Measurements from ENCODE around the gene URB2. TPM values are rescaled to one million over a fixed set of nuclear protein-coding genes. Genes with fewer than 3 reads are reported as not detected.

URB2 gene
- total and polyA plus RNA-seq, 2 of the 13 experiments (the other 11 are each of a cell fraction or from before 2014, with no cell fraction given) = 4.0 to 17.6 TPM

DNA sequence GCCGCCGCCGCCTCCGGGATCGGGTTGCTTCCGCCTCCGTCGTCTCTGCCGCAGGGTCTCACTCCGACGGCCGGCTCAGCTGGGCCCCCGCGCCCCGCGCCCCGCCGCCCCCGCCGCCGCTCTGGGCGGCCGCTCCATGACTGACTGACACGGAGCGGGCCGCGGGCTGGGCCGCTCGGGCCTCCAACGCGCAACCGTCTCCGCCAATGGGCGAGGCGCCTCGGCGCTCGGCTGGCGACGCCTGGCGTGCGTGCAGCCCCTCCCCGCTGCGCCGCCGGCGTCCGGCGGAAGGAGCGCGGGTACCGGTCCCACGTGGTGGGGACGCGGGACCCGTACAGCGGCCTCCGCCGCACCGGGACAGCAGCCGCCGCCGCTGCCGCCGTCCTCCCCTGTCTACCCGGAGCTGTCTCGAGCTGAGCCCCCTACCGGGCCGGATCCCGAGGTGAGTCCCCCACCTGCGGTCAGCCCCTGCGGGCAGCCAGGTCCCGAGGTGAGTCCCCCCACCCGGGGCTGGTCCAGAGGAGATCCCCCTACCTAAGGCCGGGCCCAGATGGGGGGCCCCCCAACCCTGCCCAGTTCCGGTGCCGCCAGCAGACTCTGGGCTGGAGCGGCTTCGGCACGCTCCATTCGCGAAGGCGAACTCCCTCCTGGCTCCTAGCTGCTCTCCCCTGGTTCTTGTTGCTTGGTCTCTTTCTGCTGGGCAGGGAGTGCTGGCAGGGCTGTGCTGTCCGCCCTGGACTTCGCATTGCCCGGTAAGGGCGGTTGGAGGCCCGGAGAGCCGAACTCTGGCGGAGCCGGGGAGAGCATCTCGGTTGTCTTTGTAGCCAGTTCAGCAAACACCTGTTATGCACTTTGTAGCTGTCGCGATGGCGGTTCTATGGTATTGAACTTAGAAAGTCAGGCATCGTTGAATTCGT lies at the start of gene URB2, which contains the start of gene TAF5L (continued):
- TF ChIP-seq, protein P1, sequence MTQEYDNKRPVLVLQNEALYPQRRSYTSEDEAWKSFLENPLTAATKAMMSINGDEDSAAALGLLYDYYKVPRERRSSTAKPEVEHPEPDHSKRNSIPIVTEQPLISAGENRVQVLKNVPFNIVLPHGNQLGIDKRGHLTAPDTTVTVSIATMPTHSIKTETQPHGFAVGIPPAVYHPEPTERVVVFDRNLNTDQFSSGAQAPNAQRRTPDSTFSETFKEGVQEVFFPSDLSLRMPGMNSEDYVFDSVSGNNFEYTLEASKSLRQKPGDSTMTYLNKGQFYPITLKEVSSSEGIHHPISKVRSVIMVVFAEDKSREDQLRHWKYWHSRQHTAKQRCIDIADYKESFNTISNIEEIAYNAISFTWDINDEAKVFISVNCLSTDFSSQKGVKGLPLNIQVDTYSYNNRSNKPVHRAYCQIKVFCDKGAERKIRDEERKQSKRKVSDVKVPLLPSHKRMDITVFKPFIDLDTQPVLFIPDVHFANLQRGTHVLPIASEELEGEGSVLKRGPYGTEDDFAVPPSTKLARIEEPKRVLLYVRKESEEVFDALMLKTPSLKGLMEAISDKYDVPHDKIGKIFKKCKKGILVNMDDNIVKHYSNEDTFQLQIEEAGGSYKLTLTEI (CRISPR knock-in tag; conservative IDR thresholded peaks at IDR 0.05) = no peak
- TF ChIP-seq ATF7 (IDR thresholded peaks at IDR 0.05) (no peak), ATF7 (CRISPR knock-in tag; IDR thresholded peaks at IDR 0.05) (no peak), NFE2L1 (CRISPR knock-in tag; IDR thresholded peaks at IDR 0.05; ENCODE audit: borderline replicate concordance) (0 out of 2 replicates have a peak, but pooled peaks have one; percentile 65), GATAD2A (CRISPR knock-in tag; IDR thresholded peaks at IDR 0.05) (no peak), ONECUT2 (CRISPR knock-in tag; IDR thresholded peaks at IDR 0.05) (no peak), ZNF83 (CRISPR knock-in tag; IDR thresholded peaks at IDR 0.05; ENCODE audit: borderline replicate concordance) (no peak), ZNF547 (CRISPR knock-in tag; IDR thresholded peaks at IDR 0.05) (peak; percentile 61), RFX5 (IDR thresholded peaks at IDR 0.05; ENCODE audit: low read depth, low read length) (peak; percentile 52; the same call in 1 of the 2 replicates), ZNF33B (CRISPR knock-in tag; IDR thresholded peaks at IDR 0.05) (peak; percentile 66; the same call in 1 of the 2 replicates)
- TF ChIP-seq, protein P2, sequence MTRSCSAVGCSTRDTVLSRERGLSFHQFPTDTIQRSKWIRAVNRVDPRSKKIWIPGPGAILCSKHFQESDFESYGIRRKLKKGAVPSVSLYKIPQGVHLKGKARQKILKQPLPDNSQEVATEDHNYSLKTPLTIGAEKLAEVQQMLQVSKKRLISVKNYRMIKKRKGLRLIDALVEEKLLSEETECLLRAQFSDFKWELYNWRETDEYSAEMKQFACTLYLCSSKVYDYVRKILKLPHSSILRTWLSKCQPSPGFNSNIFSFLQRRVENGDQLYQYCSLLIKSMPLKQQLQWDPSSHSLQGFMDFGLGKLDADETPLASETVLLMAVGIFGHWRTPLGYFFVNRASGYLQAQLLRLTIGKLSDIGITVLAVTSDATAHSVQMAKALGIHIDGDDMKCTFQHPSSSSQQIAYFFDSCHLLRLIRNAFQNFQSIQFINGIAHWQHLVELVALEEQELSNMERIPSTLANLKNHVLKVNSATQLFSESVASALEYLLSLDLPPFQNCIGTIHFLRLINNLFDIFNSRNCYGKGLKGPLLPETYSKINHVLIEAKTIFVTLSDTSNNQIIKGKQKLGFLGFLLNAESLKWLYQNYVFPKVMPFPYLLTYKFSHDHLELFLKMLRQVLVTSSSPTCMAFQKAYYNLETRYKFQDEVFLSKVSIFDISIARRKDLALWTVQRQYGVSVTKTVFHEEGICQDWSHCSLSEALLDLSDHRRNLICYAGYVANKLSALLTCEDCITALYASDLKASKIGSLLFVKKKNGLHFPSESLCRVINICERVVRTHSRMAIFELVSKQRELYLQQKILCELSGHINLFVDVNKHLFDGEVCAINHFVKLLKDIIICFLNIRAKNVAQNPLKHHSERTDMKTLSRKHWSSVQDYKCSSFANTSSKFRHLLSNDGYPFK (CRISPR knock-in tag; IDR thresholded peaks at IDR 0.05; ENCODE audit: borderline replicate concordance) = peak; percentile 59; the same call in 1 of the 2 replicates
- TF ChIP-seq, protein P3, sequence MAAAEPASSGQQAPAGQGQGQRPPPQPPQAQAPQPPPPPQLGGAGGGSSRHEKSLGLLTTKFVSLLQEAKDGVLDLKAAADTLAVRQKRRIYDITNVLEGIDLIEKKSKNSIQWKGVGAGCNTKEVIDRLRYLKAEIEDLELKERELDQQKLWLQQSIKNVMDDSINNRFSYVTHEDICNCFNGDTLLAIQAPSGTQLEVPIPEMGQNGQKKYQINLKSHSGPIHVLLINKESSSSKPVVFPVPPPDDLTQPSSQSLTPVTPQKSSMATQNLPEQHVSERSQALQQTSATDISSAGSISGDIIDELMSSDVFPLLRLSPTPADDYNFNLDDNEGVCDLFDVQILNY (CRISPR knock-in tag; conservative IDR thresholded peaks at IDR 0.05) = no peak
- TF ChIP-seq, protein P4, sequence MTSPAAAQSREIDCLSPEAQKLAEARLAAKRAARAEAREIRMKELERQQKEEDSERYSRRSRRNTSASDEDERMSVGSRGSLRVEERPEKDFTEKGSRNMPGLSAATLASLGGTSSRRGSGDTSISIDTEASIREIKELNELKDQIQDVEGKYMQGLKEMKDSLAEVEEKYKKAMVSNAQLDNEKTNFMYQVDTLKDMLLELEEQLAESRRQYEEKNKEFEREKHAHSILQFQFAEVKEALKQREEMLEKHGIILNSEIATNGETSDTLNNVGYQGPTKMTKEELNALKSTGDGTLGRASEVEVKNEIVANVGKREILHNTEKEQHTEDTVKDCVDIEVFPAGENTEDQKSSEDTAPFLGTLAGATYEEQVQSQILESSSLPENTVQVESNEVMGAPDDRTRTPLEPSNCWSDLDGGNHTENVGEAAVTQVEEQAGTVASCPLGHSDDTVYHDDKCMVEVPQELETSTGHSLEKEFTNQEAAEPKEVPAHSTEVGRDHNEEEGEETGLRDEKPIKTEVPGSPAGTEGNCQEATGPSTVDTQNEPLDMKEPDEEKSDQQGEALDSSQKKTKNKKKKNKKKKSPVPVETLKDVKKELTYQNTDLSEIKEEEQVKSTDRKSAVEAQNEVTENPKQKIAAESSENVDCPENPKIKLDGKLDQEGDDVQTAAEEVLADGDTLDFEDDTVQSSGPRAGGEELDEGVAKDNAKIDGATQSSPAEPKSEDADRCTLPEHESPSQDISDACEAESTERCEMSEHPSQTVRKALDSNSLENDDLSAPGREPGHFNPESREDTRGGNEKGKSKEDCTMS (CRISPR knock-in tag; conservative IDR thresholded peaks at IDR 0.05) = no peak
- TF ChIP-seq, protein P5, sequence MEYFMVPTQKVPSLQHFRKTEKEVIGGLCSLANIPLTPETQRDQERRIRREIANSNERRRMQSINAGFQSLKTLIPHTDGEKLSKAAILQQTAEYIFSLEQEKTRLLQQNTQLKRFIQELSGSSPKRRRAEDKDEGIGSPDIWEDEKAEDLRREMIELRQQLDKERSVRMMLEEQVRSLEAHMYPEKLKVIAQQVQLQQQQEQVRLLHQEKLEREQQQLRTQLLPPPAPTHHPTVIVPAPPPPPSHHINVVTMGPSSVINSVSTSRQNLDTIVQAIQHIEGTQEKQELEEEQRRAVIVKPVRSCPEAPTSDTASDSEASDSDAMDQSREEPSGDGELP (IDR thresholded peaks at IDR 0.05; ENCODE audit: borderline replicate concordance, low read depth) = peak; percentile 4; the same call in 1 of the 2 replicates
- TF ChIP-seq, protein P6, sequence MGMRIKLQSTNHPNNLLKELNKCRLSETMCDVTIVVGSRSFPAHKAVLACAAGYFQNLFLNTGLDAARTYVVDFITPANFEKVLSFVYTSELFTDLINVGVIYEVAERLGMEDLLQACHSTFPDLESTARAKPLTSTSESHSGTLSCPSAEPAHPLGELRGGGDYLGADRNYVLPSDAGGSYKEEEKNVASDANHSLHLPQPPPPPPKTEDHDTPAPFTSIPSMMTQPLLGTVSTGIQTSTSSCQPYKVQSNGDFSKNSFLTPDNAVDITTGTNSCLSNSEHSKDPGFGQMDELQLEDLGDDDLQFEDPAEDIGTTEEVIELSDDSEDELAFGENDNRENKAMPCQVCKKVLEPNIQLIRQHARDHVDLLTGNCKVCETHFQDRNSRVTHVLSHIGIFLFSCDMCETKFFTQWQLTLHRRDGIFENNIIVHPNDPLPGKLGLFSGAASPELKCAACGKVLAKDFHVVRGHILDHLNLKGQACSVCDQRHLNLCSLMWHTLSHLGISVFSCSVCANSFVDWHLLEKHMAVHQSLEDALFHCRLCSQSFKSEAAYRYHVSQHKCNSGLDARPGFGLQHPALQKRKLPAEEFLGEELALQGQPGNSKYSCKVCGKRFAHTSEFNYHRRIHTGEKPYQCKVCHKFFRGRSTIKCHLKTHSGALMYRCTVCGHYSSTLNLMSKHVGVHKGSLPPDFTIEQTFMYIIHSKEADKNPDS (CRISPR knock-in tag; IDR thresholded peaks at IDR 0.05) = no peak
- TF ChIP-seq, protein P7, sequence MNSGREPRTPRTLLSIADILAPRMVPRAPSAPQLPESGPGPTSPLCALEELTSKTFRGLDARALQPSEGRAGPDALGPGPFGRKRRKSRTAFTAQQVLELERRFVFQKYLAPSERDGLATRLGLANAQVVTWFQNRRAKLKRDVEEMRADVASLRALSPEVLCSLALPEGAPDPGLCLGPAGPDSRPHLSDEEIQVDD (CRISPR knock-in tag; IDR thresholded peaks at IDR 0.05; ENCODE audit: borderline replicate concordance) = no peak
